ENCODE data around the gene DNAJB11. TPM values are rescaled to one million over a fixed set of nuclear protein-coding genes. Genes with fewer than 3 reads are reported as not detected.
"Not testable (repeated sequence)": the region's sequence is repeated elsewhere in the genome, so short reads cannot be mapped to it uniquely, and the experiment has no call there.

DNAJB11 gene
- total RNA-seq, 1 experiment from 2014 or later = 103 TPM

DNA sequence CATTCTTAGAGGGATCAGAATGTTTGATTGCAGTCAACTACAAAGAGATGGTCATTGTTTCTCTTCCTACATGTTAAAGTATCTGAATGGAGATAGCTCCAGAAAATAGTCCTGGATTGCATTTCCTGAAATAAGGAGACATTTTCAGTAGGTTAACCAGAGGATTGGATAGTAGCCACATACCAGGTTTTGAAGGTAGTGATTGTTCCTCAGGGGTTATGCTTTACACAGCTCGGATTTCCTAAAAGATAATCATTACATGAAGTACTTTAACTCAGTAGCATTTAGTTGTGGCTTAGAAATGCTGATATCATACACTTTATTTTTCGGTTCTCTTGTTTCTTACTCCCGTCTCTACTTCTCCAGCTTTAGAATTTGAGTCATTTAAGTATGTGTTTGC, 10.3 kb downstream of the DNAJB11 start:
- Histone ChIP-seq H3K9me3 (ENCODE audit: low read depth, low read length, poor library complexity, severe bottlenecking) (no peaks in the 10 kb centered on the region), H3K27ac (ENCODE audit: low read depth, low read length, poor library complexity, severe bottlenecking) (no peak overlapping the region)

DNA sequence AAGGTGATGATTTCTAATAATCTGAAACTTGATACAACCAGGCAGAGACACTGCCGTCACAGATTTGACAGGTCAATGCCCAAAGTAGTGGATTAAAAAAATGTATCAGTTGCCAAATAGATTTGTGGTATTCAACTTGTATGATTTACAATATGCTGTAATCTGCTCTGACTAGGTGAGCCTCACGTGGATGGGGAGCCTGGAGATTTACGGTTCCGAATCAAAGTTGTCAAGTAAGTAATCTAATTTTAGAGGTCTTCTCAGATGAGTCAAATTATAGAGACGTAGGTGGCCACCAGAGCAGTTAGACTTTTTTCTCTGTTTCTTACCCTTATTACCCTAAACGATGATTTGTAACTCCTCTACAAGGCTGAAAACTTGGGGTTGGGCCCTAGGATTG, 12.0 kb downstream of the DNAJB11 start:
- no peak overlapping the region for H3K4me3 ChIP-seq (ENCODE audit: low read depth, low read length, poor library complexity, severe bottlenecking)
- H3K27me3 ChIP-seq (replicated peaks; ENCODE audit: insufficient read depth, low read depth, low read length, poor library complexity) = no peaks in the 10 kb centered on the region
- no peak for DNase-seq (ENCODE audit: low spot score)
- H3K36me3 ChIP-seq (ENCODE audit: insufficient read depth, low read length, poor library complexity, severe bottlenecking) = peaks cover 79% of the 10 kb centered on the region
- H3K27ac ChIP-seq (ENCODE audit: low read depth, low read length, poor library complexity, severe bottlenecking) = no peak overlapping the region
- H3K4me1 ChIP-seq (ENCODE audit: insufficient read depth, low read length, poor library complexity, severe bottlenecking) = no peaks in the 10 kb centered on the region
- intact Hi-C loops (cut with micrococcal nuclease; ENCODE audit: unreplicated experiment) = no loop called here
- ChIA-PET POLR2A (ENCODE audit: low non-redundant PET) (no interaction called here), CTCF (no interaction called here)
- H3K9me3 ChIP-seq (ENCODE audit: low read depth, low read length, poor library complexity, severe bottlenecking) = no peaks in the 10 kb centered on the region
- TF ChIP-seq, protein P1, sequence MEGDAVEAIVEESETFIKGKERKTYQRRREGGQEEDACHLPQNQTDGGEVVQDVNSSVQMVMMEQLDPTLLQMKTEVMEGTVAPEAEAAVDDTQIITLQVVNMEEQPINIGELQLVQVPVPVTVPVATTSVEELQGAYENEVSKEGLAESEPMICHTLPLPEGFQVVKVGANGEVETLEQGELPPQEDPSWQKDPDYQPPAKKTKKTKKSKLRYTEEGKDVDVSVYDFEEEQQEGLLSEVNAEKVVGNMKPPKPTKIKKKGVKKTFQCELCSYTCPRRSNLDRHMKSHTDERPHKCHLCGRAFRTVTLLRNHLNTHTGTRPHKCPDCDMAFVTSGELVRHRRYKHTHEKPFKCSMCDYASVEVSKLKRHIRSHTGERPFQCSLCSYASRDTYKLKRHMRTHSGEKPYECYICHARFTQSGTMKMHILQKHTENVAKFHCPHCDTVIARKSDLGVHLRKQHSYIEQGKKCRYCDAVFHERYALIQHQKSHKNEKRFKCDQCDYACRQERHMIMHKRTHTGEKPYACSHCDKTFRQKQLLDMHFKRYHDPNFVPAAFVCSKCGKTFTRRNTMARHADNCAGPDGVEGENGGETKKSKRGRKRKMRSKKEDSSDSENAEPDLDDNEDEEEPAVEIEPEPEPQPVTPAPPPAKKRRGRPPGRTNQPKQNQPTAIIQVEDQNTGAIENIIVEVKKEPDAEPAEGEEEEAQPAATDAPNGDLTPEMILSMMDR (conservative IDR thresholded peaks at IDR 0.05; ENCODE audit: low read depth, low read length) = no peak
- no peak for TF ChIP-seq EZH2 (IDR thresholded peaks at IDR 0.05; ENCODE audit: borderline replicate concordance, low read depth, low read length, poor library complexity, severe bottlenecking)
- BruUV-seq (replicated peaks) = no TSS peak

More for the DNA sequence above, 10.3 kb downstream of the DNAJB11 start:
- H3K36me3 ChIP-seq (ENCODE audit: insufficient read depth, low read length, poor library complexity, severe bottlenecking) = peaks cover 92% of the 10 kb centered on the region
- no peaks in the 10 kb centered on the region for H3K4me1 ChIP-seq (ENCODE audit: insufficient read depth, low read length, poor library complexity, severe bottlenecking)
- H3K4me3 ChIP-seq (ENCODE audit: low read depth, low read length, poor library complexity, severe bottlenecking) = no peak overlapping the region
- no peak for DNase-seq (ENCODE audit: low spot score)
- no TSS peak for BruUV-seq (replicated peaks)
- no peaks in the 10 kb centered on the region for H3K27me3 ChIP-seq (replicated peaks; ENCODE audit: insufficient read depth, low read depth, low read length, poor library complexity)
- POLR2A ChIA-PET (ENCODE audit: low non-redundant PET) = no interaction called here
- intact Hi-C loops (cut with micrococcal nuclease; ENCODE audit: unreplicated experiment) = no loop called here
- CTCF ChIA-PET = interaction anchor here (1.7 kb wide), 1 partner anchor 34 kb away, joined by 4 read pairs; no protein-coding TSS in a partner anchor
- TF ChIP-seq EZH2 (IDR thresholded peaks at IDR 0.05; ENCODE audit: borderline replicate concordance, low read depth, low read length, poor library complexity, severe bottlenecking) = no peak
- TF ChIP-seq, protein P1 (conservative IDR thresholded peaks at IDR 0.05; ENCODE audit: low read depth, low read length) = no peak

DNA sequence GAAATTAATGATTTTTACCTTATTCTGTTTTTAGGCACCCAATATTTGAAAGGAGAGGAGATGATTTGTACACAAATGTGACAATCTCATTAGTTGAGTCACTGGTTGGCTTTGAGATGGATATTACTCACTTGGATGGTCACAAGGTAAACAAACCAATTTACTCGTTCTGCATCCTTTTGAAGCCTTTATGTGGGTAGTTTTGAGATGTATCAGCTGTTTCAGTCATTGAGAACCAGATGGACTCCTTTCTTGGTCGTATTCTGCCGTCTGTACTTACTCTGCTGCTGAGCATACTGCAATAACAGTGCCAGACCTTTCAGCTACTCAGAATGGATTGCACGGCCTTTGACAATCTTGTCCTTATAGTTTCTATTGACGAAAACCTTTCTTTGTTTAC, 13.3 kb downstream of the DNAJB11 start:
- Histone ChIP-seq H3K27ac (ENCODE audit: low read depth, low read length, poor library complexity, severe bottlenecking) (no peak overlapping the region), H3K9me3 (ENCODE audit: low read depth, low read length, poor library complexity, severe bottlenecking) (no peaks in the 10 kb centered on the region), H3K4me3 (ENCODE audit: low read depth, low read length, poor library complexity, severe bottlenecking) (no peak overlapping the region), H3K27me3 (replicated peaks; ENCODE audit: insufficient read depth, low read depth, low read length, poor library complexity) (no peaks in the 10 kb centered on the region), H3K36me3 (ENCODE audit: insufficient read depth, low read length, poor library complexity, severe bottlenecking) (peaks cover 67% of the 10 kb centered on the region), H3K4me1 (ENCODE audit: insufficient read depth, low read length, poor library complexity, severe bottlenecking) (no peaks in the 10 kb centered on the region)
- no TSS peak for BruUV-seq (replicated peaks)
- DNase-seq (ENCODE audit: low spot score) = no peak
- TF ChIP-seq, protein P1 (conservative IDR thresholded peaks at IDR 0.05; ENCODE audit: low read depth, low read length) = no peak
- no peak for TF ChIP-seq EZH2 (IDR thresholded peaks at IDR 0.05; ENCODE audit: borderline replicate concordance, low read depth, low read length, poor library complexity, severe bottlenecking)
- ChIA-PET CTCF (no interaction called here), POLR2A (ENCODE audit: low non-redundant PET) (no interaction called here)
- intact Hi-C loops (cut with micrococcal nuclease; ENCODE audit: unreplicated experiment) = no loop called here

DNA sequence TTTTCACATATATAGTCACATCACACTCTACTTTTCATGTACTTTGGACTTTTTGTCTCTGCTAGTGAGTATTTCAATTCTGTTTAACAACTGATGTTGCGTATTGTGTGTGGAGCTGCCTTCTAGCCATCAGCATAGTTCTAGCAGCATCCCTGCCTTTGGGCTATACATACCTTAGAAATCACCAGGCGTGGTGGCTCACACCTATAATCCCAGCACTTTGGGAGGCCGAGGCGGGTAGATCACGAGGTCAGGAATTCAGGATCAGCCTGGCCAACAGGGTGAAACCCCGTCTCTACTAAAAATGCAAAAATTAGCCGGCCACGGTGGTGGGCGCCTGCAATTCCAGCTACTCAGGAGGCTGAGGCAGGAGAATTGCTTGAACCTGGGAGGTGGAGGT, 15.7 kb downstream of the DNAJB11 start:
- CTCF ChIA-PET; H3K4me1 ChIP-seq (ENCODE audit: insufficient read depth, low read length, poor library complexity, severe bottlenecking); H3K27me3 ChIP-seq (replicated peaks; ENCODE audit: insufficient read depth, low read depth, low read length, poor library complexity); POLR2A ChIA-PET (ENCODE audit: low non-redundant PET); DNase-seq (ENCODE audit: low spot score); intact Hi-C loops (cut with micrococcal nuclease; ENCODE audit: unreplicated experiment); BruUV-seq (replicated peaks); H3K27ac ChIP-seq (ENCODE audit: low read depth, low read length, poor library complexity, severe bottlenecking); H3K9me3 ChIP-seq (ENCODE audit: low read depth, low read length, poor library complexity, severe bottlenecking); H3K4me3 ChIP-seq (ENCODE audit: low read depth, low read length, poor library complexity, severe bottlenecking): not testable (repeated sequence)
- H3K36me3 ChIP-seq (ENCODE audit: insufficient read depth, low read length, poor library complexity, severe bottlenecking) = peaks cover 46% of the 10 kb centered on the region
